ENCODE data around the gene MUCL1. TPM values are rescaled to one million over a fixed set of nuclear protein-coding genes. Genes with fewer than 3 reads are reported as not detected.

The MUCL1 gene
- total and polyA plus RNA-seq, 2 of the 8 experiments (the other 6 are each of a cell fraction or from before 2014, with no cell fraction given): not detected

GRCh38 chr12:54891717-54892478, 37.6 kb downstream of the MUCL1 start:
- Histone ChIP-seq H3K79me1 (ENCODE audit: low read depth, low read length) (no peaks in the 10 kb centered on the region), H3K27ac (ENCODE audit: low read depth, low read length) (no peak overlapping the region; the same call in 1 of the 2 replicates), H3K9me3 (ENCODE audit: insufficient read depth in 2 of 2, low read depth in 1 of 2, low read length in 1 of 2) (no peaks in the 10 kb centered on the region), H3K9ac (replicated peaks in 1 of 4; ENCODE audit: extremely low read depth in 1 of 4, low read depth in 3 of 4, low read length in 3 of 4) (no peak overlapping the region), H3K18ac (ENCODE audit: extremely low read depth, low read length) (no peak overlapping the region), H4K91ac (replicated peaks; ENCODE audit: insufficient read length, low read length) (no peak overlapping the region), H3K56ac (replicated peaks; ENCODE audit: insufficient read length, low read depth, low read length) (no peak overlapping the region), H3K4me2 (ENCODE audit: insufficient read depth in 1 of 2, low read depth in 2 of 2, low read length in 2 of 2) (no peak overlapping the region), H2BK5ac (ENCODE audit: low read depth, low read length) (no peak overlapping the region), H3K4me1 (replicated peaks in 1 of 4; ENCODE audit: control insufficient read depth in 3 of 4, insufficient read depth in 4 of 4, low read length in 3 of 4) (peaks cover 0 to 4% (median 1%) of the 10 kb centered on the region in 4 experiments; a peak in 2 of 7 replicates), H2AFZ (ENCODE audit: low read length) (no peak overlapping the region), H4K5ac (ENCODE audit: insufficient read length, low read depth, low read length) (no peak overlapping the region), H2BK20ac (ENCODE audit: low read length) (no peak overlapping the region), H3K4me3 (ENCODE audit: extremely low read depth in 1 of 4, insufficient read depth in 2 of 4, low read depth in 3 of 4, low read length in 4 of 4) (no peak overlapping the region), H3K14ac (ENCODE audit: insufficient read length) (no peak overlapping the region), H3K27me3 (replicated peaks in 1 of 4; ENCODE audit: control insufficient read depth in 3 of 4, extremely low read depth in 1 of 4, insufficient read depth in 3 of 4, low read length in 3 of 4) (no peaks in the 10 kb centered on the region), H2BK15ac (ENCODE audit: low read length) (no peak overlapping the region), H3K23me2 (ENCODE audit: low read depth, low read length) (peaks cover 4% of the 10 kb centered on the region; the same call in 1 of the 2 replicates), H4K20me1 (replicated peaks in 1 of 2; ENCODE audit: control insufficient read depth in 1 of 2, insufficient read depth in 2 of 2, low read length in 2 of 2) (no peaks in the 10 kb centered on the region), H4K8ac (ENCODE audit: extremely low read depth, insufficient read depth, low read length) (no peak overlapping the region), H2AK5ac (ENCODE audit: low read depth, low read length) (no peak overlapping the region), H3K36me3 (ENCODE audit: control insufficient read depth in 2 of 4, insufficient read depth in 4 of 4, low read length in 3 of 4) (no peaks in the 10 kb centered on the region), H3K4ac (replicated peaks; ENCODE audit: insufficient read length, low read depth, low read length) (no peak overlapping the region), H3K79me2 (ENCODE audit: control insufficient read depth in 1 of 2, insufficient read depth in 2 of 2, low read length in 2 of 2) (no peaks in the 10 kb centered on the region), H2BK12ac (ENCODE audit: low read depth, low read length) (no peak overlapping the region), H3K23ac (ENCODE audit: insufficient read length) (no peak overlapping the region), H2BK120ac (replicated peaks; ENCODE audit: low read depth, low read length) (no peak overlapping the region)
- 88% methylated on average over 3 of the region's 3 CpGs; no CpG with 5 or more reads in 1 of the 2 experiments for WGBS, 2 experiments (ENCODE audit: extremely low coverage in 1 of 2, insufficient coverage in 1 of 2, insufficient read length in 1 of 2, insufficient replicate concordance in 2 of 2, low coverage in 1 of 2, low lambda C conversion rate in 2 of 2, missing lambda C conversion rate in 1 of 2)
- CTCF ChIA-PET (ENCODE audit: partially characterized antibody): interaction anchor here (0.6 kb wide), 1 partner anchor 37 kb away, joined by 3 read pairs; no protein-coding TSS in a partner anchor
- TF ChIP-seq RBBP5 (IDR thresholded peaks at IDR 0.05; ENCODE audit: borderline replicate concordance, low read depth, low read length) (no peak), PHF8 (conservative IDR thresholded peaks at IDR 0.05; ENCODE audit: low read depth, low read length) (no peak), MAFK (IDR thresholded peaks at IDR 0.05; ENCODE audit: low read depth, low read length) (0 out of 2 replicates have a peak, but pooled peaks have one; percentile 3)
- FAIRE-seq (no peak), DNase-seq (ENCODE audit: low read depth in 1 of 2, low spot score in 2 of 2) (no peak)
- POLR2A ChIA-PET (ENCODE audit: partially characterized antibody): no interaction called here
